ENCODE data around the gene RAD9A. TPM values are rescaled to one million over a fixed set of nuclear protein-coding genes. Genes with fewer than 3 reads are reported as not detected.

RAD9A gene
- total RNA-seq, 1 donor from 2014 or later, result 9.4 TPM

GRCh38 chr11:67411785-67412152 is 20.0 kb downstream of the RAD9A start:
- no peak overlapping the region for H3K9ac ChIP-seq (ENCODE audit: low read length)
- Mint-ChIP-seq H3K4me3 (ENCODE audit: unreplicated experiment) (no peak overlapping the region), H3K4me1 (ENCODE audit: low read depth, unreplicated experiment) (peaks cover 4% of the 10 kb centered on the region), H3K27me3 (ENCODE audit: low read depth, unreplicated experiment) (peaks cover 29% of the 10 kb centered on the region), H3K9me3 (ENCODE audit: unreplicated experiment) (no peaks in the 10 kb centered on the region), H3K36me3 (ENCODE audit: low read depth, unreplicated experiment) (peaks cover 4% of the 10 kb centered on the region), H3K27ac (ENCODE audit: unreplicated experiment) (no peak overlapping the region)
- no peak overlapping the region for H2AFZ ChIP-seq (ENCODE audit: low read depth, low read length)
- peaks cover 2% of the 10 kb centered on the region for H3K4me1 ChIP-seq (ENCODE audit: insufficient read depth, low read length)
- H3K79me2 ChIP-seq (ENCODE audit: insufficient read depth, low read length), result no peaks in the 10 kb centered on the region
- no peak overlapping the region for H3K27ac ChIP-seq (ENCODE audit: low read depth, low read length)
- H3K9me3 ChIP-seq (ENCODE audit: insufficient read depth, low read depth, low read length), result no peaks in the 10 kb centered on the region
- peaks cover 21% of the 10 kb centered on the region for H3K27me3 ChIP-seq (ENCODE audit: insufficient read depth, low read length)
- FAIRE-seq (no peak), DNase-seq (ENCODE audit: low read depth) (no peak)
- TF ChIP-seq CTCF (IDR thresholded peaks at IDR 0.05; ENCODE audit: insufficient read depth, low read depth, low read length), result no peak
- TF ChIP-seq EZH2 (IDR thresholded peaks at IDR 0.05; ENCODE audit: insufficient read depth, low read length), result no peak
- no peaks in the 10 kb centered on the region for H4K20me1 ChIP-seq (ENCODE audit: insufficient read depth, low read length)
- no peak overlapping the region for H3K4me3 ChIP-seq (ENCODE audit: insufficient read depth, low read depth, low read length)
- no peak overlapping the region for H3K4me2 ChIP-seq (ENCODE audit: low read length)
- H3K36me3 ChIP-seq (ENCODE audit: insufficient read depth, low read length), result no peaks in the 10 kb centered on the region

GRCh38 chr11:67412495-67413179 is 20.9 kb downstream of the RAD9A start:
- no peak overlapping the region for H3K4me3 Mint-ChIP-seq (ENCODE audit: unreplicated experiment)
- no peak overlapping the region for H3K27ac ChIP-seq (ENCODE audit: low read depth, low read length)
- no peaks in the 10 kb centered on the region for H4K20me1 ChIP-seq (ENCODE audit: insufficient read depth, low read length)
- H3K4me1 Mint-ChIP-seq (ENCODE audit: low read depth, unreplicated experiment), result peaks cover 4% of the 10 kb centered on the region
- no peaks in the 10 kb centered on the region for H3K36me3 ChIP-seq (ENCODE audit: insufficient read depth, low read length)
- no peak for DNase-seq (ENCODE audit: low read depth)
- TF ChIP-seq EZH2 (IDR thresholded peaks at IDR 0.05; ENCODE audit: insufficient read depth, low read length) (no peak), CTCF (IDR thresholded peaks at IDR 0.05; ENCODE audit: insufficient read depth, low read depth, low read length) (no peak)
- H3K27me3 Mint-ChIP-seq (ENCODE audit: low read depth, unreplicated experiment), result peaks cover 28% of the 10 kb centered on the region
- no peak overlapping the region for H2AFZ ChIP-seq (ENCODE audit: low read depth, low read length)
- peaks cover 4% of the 10 kb centered on the region for H3K4me1 ChIP-seq (ENCODE audit: insufficient read depth, low read length)
- H3K9me3 ChIP-seq (ENCODE audit: insufficient read depth, low read depth, low read length), result no peaks in the 10 kb centered on the region
- peaks cover 21% of the 10 kb centered on the region for H3K27me3 ChIP-seq (ENCODE audit: insufficient read depth, low read length)
- no peak for FAIRE-seq
- no peak overlapping the region for H3K4me3 ChIP-seq (ENCODE audit: insufficient read depth, low read depth, low read length)
- no peaks in the 10 kb centered on the region for H3K79me2 ChIP-seq (ENCODE audit: insufficient read depth, low read length)
- no peak overlapping the region for H3K4me2 ChIP-seq (ENCODE audit: low read length)
- H3K9ac ChIP-seq (ENCODE audit: low read length), result no peak overlapping the region
- H3K27ac Mint-ChIP-seq (ENCODE audit: unreplicated experiment), result no peak overlapping the region
- peaks cover 2% of the 10 kb centered on the region for H3K36me3 Mint-ChIP-seq (ENCODE audit: low read depth, unreplicated experiment)
- no peaks in the 10 kb centered on the region for H3K9me3 Mint-ChIP-seq (ENCODE audit: unreplicated experiment)

GRCh38 chr11:67413266-67413849 is 21.6 kb downstream of the RAD9A start:
- H3K4me1 Mint-ChIP-seq (ENCODE audit: low read depth, unreplicated experiment), result peaks cover 4% of the 10 kb centered on the region

More at GRCh38 chr11:67413266-67413849, 21.6 kb downstream of the RAD9A start:
- FAIRE-seq (no peak), DNase-seq (ENCODE audit: low read depth) (no peak)
- Mint-ChIP-seq H3K9me3 (ENCODE audit: unreplicated experiment) (no peaks in the 10 kb centered on the region), H3K27me3 (ENCODE audit: low read depth, unreplicated experiment) (peaks cover 28% of the 10 kb centered on the region), H3K27ac (ENCODE audit: unreplicated experiment) (no peak overlapping the region), H3K4me3 (ENCODE audit: unreplicated experiment) (peak overlapping the region; percentile 20), H3K36me3 (ENCODE audit: low read depth, unreplicated experiment) (peaks cover 2% of the 10 kb centered on the region)
- Histone ChIP-seq H3K4me2 (ENCODE audit: low read length) (no peak overlapping the region), H3K9ac (ENCODE audit: low read length) (no peak overlapping the region), H3K36me3 (ENCODE audit: insufficient read depth, low read length) (no peaks in the 10 kb centered on the region), H3K4me1 (ENCODE audit: insufficient read depth, low read length) (peaks cover 4% of the 10 kb centered on the region), H2AFZ (ENCODE audit: low read depth, low read length) (no peak overlapping the region), H3K79me2 (ENCODE audit: insufficient read depth, low read length) (no peaks in the 10 kb centered on the region), H3K27ac (ENCODE audit: low read depth, low read length) (no peak overlapping the region), H3K27me3 (ENCODE audit: insufficient read depth, low read length) (peaks cover 21% of the 10 kb centered on the region), H3K4me3 (ENCODE audit: insufficient read depth, low read depth, low read length) (no peak overlapping the region), H3K9me3 (ENCODE audit: insufficient read depth, low read depth, low read length) (no peaks in the 10 kb centered on the region), H4K20me1 (ENCODE audit: insufficient read depth, low read length) (no peaks in the 10 kb centered on the region)
- TF ChIP-seq EZH2 (IDR thresholded peaks at IDR 0.05; ENCODE audit: insufficient read depth, low read length), result no peak
- no peak for TF ChIP-seq CTCF (IDR thresholded peaks at IDR 0.05; ENCODE audit: insufficient read depth, low read depth, low read length)

Data from astrocyte (in vitro differentiated cells and primary cell).